Left lung (tissue), 10 donors: ENCODE data around the gene TNK1. TPM values are rescaled to one million over a fixed set of nuclear protein-coding genes. Genes with fewer than 3 reads are reported as not detected.

Experiments used
- ATAC-seq: fragments of 200-7000 bp; cut with Tn5 transposase; one replicate; pipeline ENCODE4 v1.9.1; 2020; ENCODE audit warnings: moderate library complexity
- DNase-seq, 4 donors: peaks; one replicate each; pipeline ENCODE4 v3.0.0-alpha.2; 2013 to 2020
- H3K27ac ChIP-seq, 2 donors: fragments of 200-600 bp; sonication (generic) in 1 of 2; one replicate each; pipeline versions ENCODE4 v1.5.0 to v1.8.0; 2020 to 2021
- H3K27me3 ChIP-seq, 2 donors: fragments of 200-600 bp; sonication (generic) in 1 of 2; one replicate each; pipeline versions ENCODE4 v1.5.0 to v1.8.0; 2020 to 2021
- H3K36me3 ChIP-seq, 2 donors: fragments of 200-600 bp; sonication (generic) in 1 of 2; one replicate each; pipeline versions ENCODE4 v1.5.0 to v1.8.0; 2020 to 2021
- H3K4me1 ChIP-seq, 2 donors: fragments of 200-600 bp; one replicate each; pipeline ENCODE4 v1.8.0; 2021
- H3K4me3 ChIP-seq, 2 donors: fragments of 200-600 bp; sonication (generic) in 1 of 2; one replicate each; pipeline versions ENCODE4 v1.5.0 to v1.8.0; 2020 to 2021; ENCODE audit warnings: mild to moderate bottlenecking in 1 of 2
- H3K9me3 ChIP-seq, 2 donors: fragments of 200-600 bp; sonication (generic) in 1 of 2; one replicate each; pipeline versions ENCODE4 v1.5.0 to v1.8.0; 2020 to 2021
- CTCF ChIP-seq, 2 donors: fragments of 200-600 bp; sonication (generic) in 1 of 2; IDR thresholded peaks; one replicate each; pipeline versions ENCODE4 v1.5.0 to v1.8.0; 2021; ENCODE audit warnings: antibody characterized with exemption in 2 of 2
- intact Hi-C, 2 donors: fragments of 100-400 bp; cut with DNase I; formaldehyde crosslinking; loops; one replicate each; pipeline versions ENCODE4 v1.11.2 to v1.14.2; 2022
- polyA plus RNA-seq, 6 donors: library from polyadenylated mRNA; unstranded; fragments of 120-200 nt; gene quantifications; one replicate each; pipeline ENCODE4 v1.2.1, GENCODE V29; 2013; ENCODE audit not compliant: insufficient read length in 6 of 6
- total RNA-seq, 2 donors: library from RNA; stranded (reverse); fragmentation: NEBNext Ultra II Directional; extraction: Animal tissue kit (Norgen Biotek cat#: 25700); gene quantifications; one replicate each; pipeline ENCODE4 v1.2.1, GENCODE V29; 2021
- donor health status: DM: no; HTN: yes; CAD: no.
- donor health status: DM: no; HTN: no; CAD: no.

Gene TNK1
- total and polyA plus RNA-seq, 8 donors = 5.3 to 8.7 (median 6.3) TPM

- peak overlapping the region in 1 of 2 donors; percentile 33 for H3K27ac ChIP-seq
- DNase-seq = peak in 1 of 4 donors; percentile 41
- intact Hi-C loops = loop anchor here in 1 of 2 donors (5.0 to 10.0 kb wide), 2 partner anchors 79 to 207 kb away; partner anchors contain the start of genes FGF11, SENP3 and TMEM102
- no peaks in the 10 kb centered on the region for H3K27me3 ChIP-seq
- H3K4me3 ChIP-seq = no peak overlapping the region
- no peaks in the 10 kb centered on the region for H3K36me3 ChIP-seq
- peaks cover 12 to 45% of the 10 kb centered on the region in 2 donors for H3K4me1 ChIP-seq
- no peak for ATAC-seq
- TF ChIP-seq CTCF (IDR thresholded peaks at IDR 0.05) = no peak
- H3K9me3 ChIP-seq = no peaks in the 10 kb centered on the region
These were observed 25.3 kb upstream of the TNK1 start for GRCh38 chr17:7355573-7355972.

- DNase-seq (peak; percentile 45 to 97 (median 80)), ATAC-seq (peak; percentile 51)
- Histone ChIP-seq H3K4me1 (peaks cover 10 to 39% of the 10 kb centered on the region in 2 donors), H3K4me3 (no peak overlapping the region), H3K9me3 (no peaks in the 10 kb centered on the region), H3K27me3 (no peaks in the 10 kb centered on the region), H3K36me3 (no peaks in the 10 kb centered on the region), H3K27ac (no peak overlapping the region)
- TF ChIP-seq CTCF (IDR thresholded peaks at IDR 0.05) = peak; percentile 79 to 97
- intact Hi-C loops = loop anchor here in 1 of 2 donors (5.0 to 10.0 kb wide), 2 partner anchors 79 to 206 kb away; partner anchors contain the start of genes FGF11, SENP3 and TMEM102
These were observed 24.8 kb upstream of the TNK1 start for GRCh38 chr17:7356072-7356549.

DNA sequence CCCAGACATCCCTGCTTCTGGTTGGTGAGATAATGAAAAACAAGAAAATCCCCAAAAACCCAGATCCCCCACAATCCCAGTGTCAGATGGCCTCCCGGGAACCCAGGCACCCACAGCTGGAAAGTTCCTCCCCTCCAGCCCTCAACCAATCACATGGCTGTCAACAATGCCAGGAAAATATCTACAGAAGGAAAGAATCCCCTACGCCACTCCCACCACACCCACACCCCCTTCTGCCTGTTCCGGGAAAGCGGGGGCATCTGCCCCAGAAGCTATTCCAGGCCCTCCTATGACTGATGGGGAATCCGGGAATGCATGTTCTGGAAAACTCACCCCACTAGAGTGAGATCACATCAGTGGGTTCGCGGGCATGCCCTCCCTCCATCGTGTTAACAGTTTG, 24.1 kb upstream of the TNK1 start:
- no peak for ATAC-seq
- Histone ChIP-seq H3K4me1 (peaks cover 10 to 36% of the 10 kb centered on the region in 2 donors), H3K4me3 (no peak overlapping the region), H3K27ac (no peak overlapping the region), H3K9me3 (no peaks in the 10 kb centered on the region), H3K27me3 (peaks cover 0 to 4% of the 10 kb centered on the region in 2 donors), H3K36me3 (no peaks in the 10 kb centered on the region)
- no peak for TF ChIP-seq CTCF (IDR thresholded peaks at IDR 0.05)
- intact Hi-C loops = loop anchor here in 1 of 2 donors (5.0 to 10.0 kb wide), 2 partner anchors 78 to 206 kb away; partner anchors contain the start of genes FGF11, SENP3 and TMEM102
- DNase-seq = no peak

DNA sequence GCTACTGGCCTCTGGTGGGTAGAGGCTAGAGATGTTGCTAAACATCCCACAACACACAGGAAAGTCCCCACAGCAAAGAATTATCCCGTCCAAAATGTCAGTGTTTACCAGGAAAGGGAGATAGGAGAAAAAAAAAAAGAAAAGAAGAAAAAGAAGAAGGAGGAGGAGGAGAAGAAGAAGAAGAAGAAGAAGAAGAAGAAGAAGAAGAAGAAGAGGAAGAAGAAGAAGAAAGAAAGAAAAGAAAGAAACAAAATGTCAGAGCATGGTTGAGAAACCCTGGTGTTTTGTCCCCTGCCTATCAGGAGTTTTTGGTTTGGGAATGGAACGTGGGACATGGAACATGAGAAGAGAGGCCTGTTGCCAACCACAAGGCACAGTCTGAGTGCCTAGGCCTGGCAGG, 23.5 kb upstream of the TNK1 start:
- Histone ChIP-seq H3K27ac (no peak overlapping the region), H3K27me3 (peaks cover 0 to 4% of the 10 kb centered on the region in 2 donors), H3K9me3 (no peaks in the 10 kb centered on the region), H3K4me1 (peaks cover 10 to 34% of the 10 kb centered on the region in 2 donors), H3K4me3 (no peak overlapping the region), H3K36me3 (no peaks in the 10 kb centered on the region)
- intact Hi-C loops = loop anchor here in 1 of 2 donors (5.0 to 10.0 kb wide), 2 partner anchors 77 to 205 kb away; partner anchors contain the start of genes FGF11, SENP3 and TMEM102
- TF ChIP-seq CTCF (IDR thresholded peaks at IDR 0.05) = no peak
- DNase-seq (no peak), ATAC-seq (no peak)

GRCh38 chr17:7361906-7362305, 19.0 kb upstream of the TNK1 start:
- Histone ChIP-seq H3K9me3 (no peaks in the 10 kb centered on the region), H3K27me3 (peaks cover 0 to 4% of the 10 kb centered on the region in 2 donors), H3K4me1 (no peaks in the 10 kb centered on the region), H3K36me3 (no peaks in the 10 kb centered on the region), H3K27ac (no peak overlapping the region), H3K4me3 (no peak overlapping the region)
- ATAC-seq = no peak
- TF ChIP-seq CTCF (IDR thresholded peaks at IDR 0.05) = no peak
- DNase-seq = no peak
- intact Hi-C loops = no loop called here
